HepG2 (cell line): ENCODE data around the gene RSBN1L. TPM values are rescaled to one million over a fixed set of nuclear protein-coding genes. Genes with fewer than 3 reads are reported as not detected.
A peak's percentile ranks its signal among the peaks of the same experiment; 100 is the strongest.

Experiments used
- ARNT ChIP-seq: fragments of 450-650 bp; IDR thresholded peaks from 2 replicates; pipeline ENCODE4 v1.6.1; 2017
- ERF ChIP-seq: IDR thresholded peaks from 2 replicates; pipeline ENCODE4 v1.6.1; 2018; ENCODE audit warnings: missing biosample characterization, missing genetic modification reagents
- FOSL2 ChIP-seq: sonication (generic); formaldehyde crosslinking; IDR thresholded peaks from 2 replicates; pipeline ENCODE4 v1.4.0; 2020; ENCODE audit warnings: missing genetic modification reagents
- JARID2 ChIP-seq: sonication (generic); formaldehyde crosslinking; IDR thresholded peaks from 2 replicates; pipeline ENCODE4 v1.8.1; 2023; ENCODE audit warnings: missing genetic modification reagents, inconsistent platforms; ENCODE audit not compliant: insufficient replicate concordance
- KDM2A ChIP-seq: sonication (generic); formaldehyde crosslinking; IDR thresholded peaks from 2 replicates; pipeline ENCODE4 v1.4.0; 2020; ENCODE audit warnings: low read depth, missing genetic modification reagents, borderline replicate concordance
- LRRFIP1 ChIP-seq: sonication (generic); formaldehyde crosslinking; conservative IDR thresholded peaks from 2 replicates; pipeline ENCODE4 v1.4.0; 2020; ENCODE audit warnings: missing genetic modification reagents
- MATR3 ChIP-seq: sonication (generic); formaldehyde crosslinking; IDR thresholded peaks from 2 replicates; pipeline ENCODE4 v1.4.0; 2020; ENCODE audit warnings: missing genetic modification reagents
- MEIS1 ChIP-seq: sonication (generic); formaldehyde crosslinking; IDR thresholded peaks from 2 replicates; pipeline ENCODE4 v1.9.0; 2021; ENCODE audit warnings: mild to moderate bottlenecking, missing genetic modification reagents, moderate library complexity, borderline replicate concordance
- MYNN ChIP-seq: sonication (generic); formaldehyde crosslinking; IDR thresholded peaks from 2 replicates; pipeline ENCODE4 v1.4.0; 2020; ENCODE audit warnings: mild to moderate bottlenecking, low read depth, missing genetic modification reagents
- RORA ChIP-seq: sonication (generic); formaldehyde crosslinking; IDR thresholded peaks from 2 replicates; pipeline ENCODE4 v1.5.0; 2020; ENCODE audit warnings: mild to moderate bottlenecking, missing genetic modification reagents, moderate library complexity
- WIZ ChIP-seq: sonication (generic); formaldehyde crosslinking; IDR thresholded peaks from 2 replicates; pipeline ENCODE4 v1.5.1; 2020; ENCODE audit warnings: mild to moderate bottlenecking, missing genetic modification reagents
- ZBTB21 ChIP-seq: sonication (generic); formaldehyde crosslinking; IDR thresholded peaks from 2 replicates; pipeline ENCODE4 v1.4.0; 2020; ENCODE audit warnings: missing genetic modification reagents
- ZBTB7B ChIP-seq: sonication (generic); formaldehyde crosslinking; IDR thresholded peaks from 2 replicates; pipeline ENCODE4 v1.4.0; 2020; ENCODE audit warnings: missing genetic modification reagents
- ZFP82 ChIP-seq: sonication (generic); formaldehyde crosslinking; IDR thresholded peaks from 2 replicates; pipeline ENCODE4 v1.5.1; 2020; ENCODE audit warnings: mild to moderate bottlenecking, missing genetic modification reagents, borderline replicate concordance
- ZNF407 ChIP-seq: sonication (generic); formaldehyde crosslinking; IDR thresholded peaks from one replicate; pipeline ENCODE4 v1.5.1; 2020; ENCODE audit warnings: mild to moderate bottlenecking, missing genetic modification reagents; ENCODE audit errors: not compliant biosample characterization
- ZNF543 ChIP-seq: sonication (generic); formaldehyde crosslinking; IDR thresholded peaks from 2 replicates; pipeline ENCODE4 v1.4.0; 2020; ENCODE audit warnings: mild to moderate bottlenecking, missing genetic modification reagents
- ZNF615 ChIP-seq: sonication (generic); formaldehyde crosslinking; IDR thresholded peaks from 2 replicates; pipeline ENCODE4 v1.5.0; 2020; ENCODE audit warnings: mild to moderate bottlenecking, missing genetic modification reagents, borderline replicate concordance
- ZNF780A ChIP-seq: sonication (generic); formaldehyde crosslinking; IDR thresholded peaks from 2 replicates; pipeline ENCODE4 v1.8.0; 2022; ENCODE audit warnings: mild to moderate bottlenecking, missing genetic modification reagents, moderate library complexity
- polyA plus RNA-seq, 8 experiments: library from polyadenylated mRNA; depleted of rRNA in 3 of 8; stranded (reverse) in 7 of 8; unstranded in 1 of 8; fragments of >200 nt; fragmentation: Illumina TruSeq in 4 of 8; extraction: Trizol in 4 of 8; gene quantifications; 2 replicates each; pipeline versions ENCODE4 v1.2.1 to v1.2.3, GENCODE V29; 2011 to 2016; ENCODE audit warnings: low read depth in 4 of 8, missing spikeins in 1 of 8, mixed read lengths in 1 of 8; ENCODE audit not compliant: insufficient read depth in 1 of 8
- total RNA-seq, 5 experiments: library from RNA; depleted of rRNA; stranded (reverse); fragments of >200 nt; fragmentation: Illumina TruSeq; extraction: Trizol; gene quantifications; 2 replicates each; pipeline ENCODE4 v1.2.3, GENCODE V29; 2016; ENCODE audit warnings: low read depth in 1 of 5
- TF ChIP-seq, protein P1 (sequence below): sonication (generic); formaldehyde crosslinking; IDR thresholded peaks from 2 replicates; pipeline ENCODE4 v1.4.0; 2020; ENCODE audit warnings: missing genetic modification reagents

RSBN1L gene
- total and polyA plus RNA-seq, 2 of the 13 experiments (the other 11 are each of a cell fraction or from before 2014, with no cell fraction given): 7.7 to 21.3 TPM

GRCh38 chr7:77799078-77799964 is 103.1 kb downstream of the RSBN1L start (continued):
- TF ChIP-seq MEIS1 (CRISPR knock-in tag) (no peak), KDM2A (CRISPR knock-in tag) (peak; percentile 40; the same call in 1 of the 2 replicates), ZBTB21 (CRISPR knock-in tag) (no peak), MYNN (CRISPR knock-in tag) (no peak), MATR3 (CRISPR knock-in tag) (no peak), WIZ (CRISPR knock-in tag) (no peak), ZBTB7B (CRISPR knock-in tag) (peak; percentile 79), ZNF543 (CRISPR knock-in tag) (no peak; the same call in 1 of the 2 replicates), ZNF780A (no peak), ZFP82 (CRISPR knock-in tag) (no peak), JARID2 (peak; percentile 47), ZNF615 (CRISPR knock-in tag) (no peak), ARNT (no peak), LRRFIP1 (CRISPR knock-in tag) (no peak), ZNF407 (peak; percentile 29), FOSL2 (CRISPR knock-in tag) (no peak), ERF (CRISPR knock-in tag) (peak; percentile 55; the same call in 1 of the 2 replicates), RORA (CRISPR knock-in tag) (no peak)
- TF ChIP-seq, protein P1, sequence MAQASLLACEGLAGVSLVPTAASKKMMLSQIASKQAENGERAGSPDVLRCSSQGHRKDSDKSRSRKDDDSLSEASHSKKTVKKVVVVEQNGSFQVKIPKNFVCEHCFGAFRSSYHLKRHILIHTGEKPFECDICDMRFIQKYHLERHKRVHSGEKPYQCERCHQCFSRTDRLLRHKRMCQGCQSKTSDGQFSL (CRISPR knock-in tag): no peak
